GM21447 (cell line): ENCODE results near the gene STAC3.

Experiments used
- ATAC-seq: cut with Tn5 transposase; IDR thresholded peaks from one replicate; pipeline ENCODE4 v1.9.1; 2021; ENCODE audit not compliant: unreplicated experiment

The STAC3 gene

GRCh38 chr12:57255916-57256315, 4.9 kb upstream of the STAC3 start:
- no peak for ATAC-seq

GRCh38 chr12:57254506-57255280, 3.7 kb upstream of the STAC3 start:
- ATAC-seq: no peak

- ATAC-seq: no peak
Observed at GRCh38 chr12:57250541-57250940, 446 bp downstream of the STAC3 start.

GRCh38 chr12:57248934-57249742, 1.8 kb downstream of the STAC3 start:
- no peak for ATAC-seq

- ATAC-seq: no peak
Observed at GRCh38 chr12:57247041-57247440, 3.9 kb downstream of the STAC3 start.

GRCh38 chr12:57244312-57244696, 6.7 kb downstream of the STAC3 start:
- ATAC-seq: no peak

- ATAC-seq: no peak
Observed at GRCh38 chr12:57243521-57244311, 7.3 kb downstream of the STAC3 start.

- no peak for ATAC-seq
Observed at GRCh38 chr12:57242691-57243454, 8.1 kb downstream of the STAC3 start.

- ATAC-seq: no peak
Observed at GRCh38 chr12:57242329-57242690, 8.7 kb downstream of the STAC3 start.

GRCh38 chr12:57241402-57242310, 9.3 kb downstream of the STAC3 start:
- ATAC-seq: no peak

GRCh38 chr12:57240926-57241401, 10.0 kb downstream of the STAC3 start:
- ATAC-seq: no peak

- no peak for ATAC-seq
Observed at GRCh38 chr12:57240066-57240921, 10.7 kb downstream of the STAC3 start.

GRCh38 chr12:57239587-57240065, 11.4 kb downstream of the STAC3 start:
- no peak for ATAC-seq

GRCh38 chr12:57238854-57239554, 12.0 kb downstream of the STAC3 start:
- ATAC-seq: peak; percentile 45

GRCh38 chr12:57237932-57238853, 12.8 kb downstream of the STAC3 start:
- ATAC-seq: no peak

- ATAC-seq: no peak
Observed at GRCh38 chr12:57237596-57237931, 13.4 kb downstream of the STAC3 start.
